Smooth muscle cell (in vitro differentiated cells): ENCODE data around the gene TIMELESS. TPM values are rescaled to one million over a fixed set of nuclear protein-coding genes. Genes with fewer than 3 reads are reported as not detected.

Experiments
- DNase-seq: peaks from one replicate; lab custom pipeline; 2025; ENCODE audit not compliant: unreplicated experiment; lab: John Stamatoyannopoulos, UW
- H2AFZ ChIP-seq: fragments of 200-600 bp; sonication (generic); 2 replicates; pipeline ENCODE4 v1.6.0; 2016; ENCODE audit warnings: antibody characterized with exemption, low read depth, mild to moderate bottlenecking
- H3F3A ChIP-seq: fragments of 200-600 bp; sonication (generic); 2 replicates; pipeline ENCODE4 v1.6.0; 2017; ENCODE audit warnings: antibody characterized with exemption, low read depth
- H3K27ac ChIP-seq: fragments of 200-600 bp; sonication (generic); 2 replicates; pipeline ENCODE4 v1.5.1; 2016; ENCODE audit warnings: low read depth, mild to moderate bottlenecking
- H3K27me3 ChIP-seq: fragments of 200-600 bp; sonication (generic); 2 replicates; pipeline ENCODE4 v1.6.1; 2016; ENCODE audit warnings: low read depth, mild to moderate bottlenecking
- H3K36me3 ChIP-seq: fragments of 200-600 bp; sonication (generic); 2 replicates; pipeline ENCODE4 v1.5.1; 2016; ENCODE audit warnings: low read depth
- H3K4me1 ChIP-seq: fragments of 200-600 bp; sonication (generic); 2 replicates; pipeline ENCODE4 v1.5.1; 2016; ENCODE audit warnings: low read depth
- H3K4me2 ChIP-seq: fragments of 200-600 bp; sonication (generic); 2 replicates; pipeline ENCODE4 v1.6.0; 2016; ENCODE audit warnings: mild to moderate bottlenecking
- H3K4me3 ChIP-seq: fragments of 200-600 bp; sonication (generic); 2 replicates; pipeline ENCODE4 v1.5.1; 2016; ENCODE audit warnings: mild to moderate bottlenecking
- H3K79me2 ChIP-seq: fragments of 200-600 bp; sonication (generic); 2 replicates; pipeline ENCODE4 v1.6.0; 2016; ENCODE audit warnings: low read depth, mild to moderate bottlenecking
- H3K9ac ChIP-seq: fragments of 200-600 bp; sonication (generic); 2 replicates; pipeline ENCODE4 v1.6.0; 2016; ENCODE audit warnings: low read depth
- H3K9me3 ChIP-seq: fragments of 200-600 bp; sonication (generic); replicated peaks from 2 replicates; pipeline ENCODE4 v1.5.1; 2016; ENCODE audit warnings: low read depth
- H4K20me1 ChIP-seq: fragments of 200-600 bp; sonication (generic); 2 replicates; pipeline ENCODE4 v1.6.0; 2016; ENCODE audit warnings: low read depth
- CTCF ChIP-seq: fragments of 200-600 bp; sonication (generic); IDR thresholded peaks from 2 replicates; pipeline ENCODE4 v1.5.1; 2017; ENCODE audit warnings: borderline replicate concordance, mild to moderate bottlenecking, antibody characterized with exemption; ENCODE audit not compliant: insufficient read depth, poor library complexity, severe bottlenecking
- WGBS: methylation state at CpG from one replicate; pipeline ENCODE4 v1.1.7; 2016; ENCODE audit warnings: low lambda C conversion rate; 5-methylcytosine and 5-hydroxymethylcytosine counted together
- polyA plus RNA-seq: library from polyadenylated mRNA; unstranded; fragments of >200 nt; fragmentation: Nextera tagmentation; extraction: Ambion mirVana; gene quantifications from 2 replicates; pipeline ENCODE4 v1.2.1, GENCODE V29; 2016
- total RNA-seq: library from RNA; depleted of rRNA; stranded (reverse); fragments of >200 nt; gene quantifications from 2 replicates; pipeline ENCODE4 v1.2.3, GENCODE V29; 2014

Gene TIMELESS
- total and polyA plus RNA-seq, 2 experiments from 2014 or later = 6.3 to 9.9 TPM

- H3K4me1 ChIP-seq = no peaks in the 10 kb centered on the region
- no peak for DNase-seq
- no peak overlapping the region for H3K9ac ChIP-seq
- H4K20me1 ChIP-seq = no peaks in the 10 kb centered on the region
- H3K9me3 ChIP-seq = no peaks in the 10 kb centered on the region
- no peak overlapping the region for H3K4me3 ChIP-seq
- no peaks in the 10 kb centered on the region for H3F3A ChIP-seq
- H3K27ac ChIP-seq = no peak overlapping the region
- 94% methylated on average over 3 of the region's 3 CpGs for WGBS
- no peaks in the 10 kb centered on the region for H3K36me3 ChIP-seq
- TF ChIP-seq CTCF = no peak
- H2AFZ ChIP-seq = no peak overlapping the region
- H3K27me3 ChIP-seq = no peaks in the 10 kb centered on the region
- no peaks in the 10 kb centered on the region for H3K79me2 ChIP-seq
- H3K4me2 ChIP-seq = no peak overlapping the region
These were observed 34.8 kb downstream of the TIMELESS start for GRCh38 chr12:56414401-56414800.

- Histone ChIP-seq H3K4me2 (no peak overlapping the region), H4K20me1 (no peaks in the 10 kb centered on the region), H3F3A (no peaks in the 10 kb centered on the region), H3K9me3 (no peaks in the 10 kb centered on the region), H3K9ac (no peak overlapping the region), H3K4me1 (no peaks in the 10 kb centered on the region), H3K4me3 (no peak overlapping the region), H2AFZ (no peak overlapping the region), H3K36me3 (no peaks in the 10 kb centered on the region), H3K79me2 (no peaks in the 10 kb centered on the region), H3K27ac (no peak overlapping the region), H3K27me3 (no peaks in the 10 kb centered on the region)
- DNase-seq = no peak
- no peak for TF ChIP-seq CTCF
- 96% methylated on average over 6 of the region's 7 CpGs for WGBS
These were observed 35.8 kb downstream of the TIMELESS start for GRCh38 chr12:56413392-56413791.

- 93% methylated on average over 6 of the region's 6 CpGs for WGBS
- no peak for TF ChIP-seq CTCF
- H3K4me1 ChIP-seq = no peaks in the 10 kb centered on the region
- no peak overlapping the region for H3K4me2 ChIP-seq
- H3K9ac ChIP-seq = no peak overlapping the region
- no peaks in the 10 kb centered on the region for H4K20me1 ChIP-seq
- H3K79me2 ChIP-seq = no peaks in the 10 kb centered on the region
- no peaks in the 10 kb centered on the region for H3K27me3 ChIP-seq
- H3K36me3 ChIP-seq = no peaks in the 10 kb centered on the region
- H3K9me3 ChIP-seq = no peaks in the 10 kb centered on the region
- DNase-seq = no peak
- H3K4me3 ChIP-seq = no peak overlapping the region
- no peak overlapping the region for H2AFZ ChIP-seq
- H3F3A ChIP-seq = no peaks in the 10 kb centered on the region
- H3K27ac ChIP-seq = no peak overlapping the region
These were observed 37.2 kb downstream of the TIMELESS start for GRCh38 chr12:56411781-56412639.

GRCh38 chr12:56410768-56411167, 38.5 kb downstream of the TIMELESS start:
- no peak for DNase-seq
- no peaks in the 10 kb centered on the region for H3F3A ChIP-seq
- 93% methylated on average over 4 of the region's 4 CpGs for WGBS
- no peak for TF ChIP-seq CTCF
- H3K27me3 ChIP-seq = no peaks in the 10 kb centered on the region
- H3K9me3 ChIP-seq = no peaks in the 10 kb centered on the region
- no peaks in the 10 kb centered on the region for H3K4me1 ChIP-seq
- H3K27ac ChIP-seq = no peak overlapping the region
- no peaks in the 10 kb centered on the region for H3K79me2 ChIP-seq
- no peak overlapping the region for H3K4me3 ChIP-seq
- H3K36me3 ChIP-seq = no peaks in the 10 kb centered on the region
- H3K4me2 ChIP-seq = no peak overlapping the region
- no peaks in the 10 kb centered on the region for H4K20me1 ChIP-seq
- no peak overlapping the region for H2AFZ ChIP-seq
- no peak overlapping the region for H3K9ac ChIP-seq
